GM18907 (cell line): Measurements from ENCODE around the gene OR8B12.
"Not testable (repeated sequence)": the region's sequence is repeated elsewhere in the genome, so short reads cannot be mapped to it uniquely, and the experiment has no call there.

Experiments
- ATAC-seq: cut with Tn5 transposase; IDR thresholded peaks from one replicate; pipeline ENCODE4 v1.9.1; 2021; ENCODE audit warnings: mild to moderate bottlenecking, moderate library complexity; ENCODE audit not compliant: unreplicated experiment

Gene OR8B12

DNA sequence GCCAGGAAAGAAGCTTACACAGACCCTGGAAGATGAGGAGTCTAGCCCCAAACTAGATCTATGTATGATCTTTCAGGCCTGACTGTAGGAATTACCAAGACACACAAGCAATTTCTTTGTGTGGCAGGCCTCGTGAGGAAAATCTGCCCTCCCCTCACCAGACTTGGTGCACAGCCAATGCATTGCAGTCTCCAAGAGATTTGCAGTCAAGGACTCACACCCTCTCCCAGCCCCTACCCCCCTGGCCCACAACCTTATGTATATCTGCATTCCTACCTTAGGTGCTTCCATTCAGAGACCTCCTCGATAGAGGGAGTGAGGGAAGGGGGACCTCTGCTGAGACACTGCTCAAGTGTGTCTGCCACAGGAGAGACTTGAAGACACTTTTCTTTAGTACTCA, 9.8 kb downstream of the OR8B12 start:
- ATAC-seq, result no peak

DNA sequence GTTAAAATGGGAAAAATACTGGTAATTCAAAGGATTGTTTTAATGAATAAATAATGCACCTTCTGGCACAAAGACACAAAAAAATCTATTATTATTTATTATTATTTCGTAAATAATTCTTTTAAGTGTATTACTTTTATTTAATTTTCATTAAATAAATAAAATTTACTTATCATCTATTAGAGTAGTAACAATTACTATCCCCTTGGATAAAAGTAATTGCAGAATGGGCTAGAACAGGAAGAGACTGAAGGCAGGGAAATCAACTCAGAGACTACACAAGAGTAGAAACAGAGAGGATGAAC, 23.0 kb downstream of the OR8B12 start:
- no peak for ATAC-seq

DNA sequence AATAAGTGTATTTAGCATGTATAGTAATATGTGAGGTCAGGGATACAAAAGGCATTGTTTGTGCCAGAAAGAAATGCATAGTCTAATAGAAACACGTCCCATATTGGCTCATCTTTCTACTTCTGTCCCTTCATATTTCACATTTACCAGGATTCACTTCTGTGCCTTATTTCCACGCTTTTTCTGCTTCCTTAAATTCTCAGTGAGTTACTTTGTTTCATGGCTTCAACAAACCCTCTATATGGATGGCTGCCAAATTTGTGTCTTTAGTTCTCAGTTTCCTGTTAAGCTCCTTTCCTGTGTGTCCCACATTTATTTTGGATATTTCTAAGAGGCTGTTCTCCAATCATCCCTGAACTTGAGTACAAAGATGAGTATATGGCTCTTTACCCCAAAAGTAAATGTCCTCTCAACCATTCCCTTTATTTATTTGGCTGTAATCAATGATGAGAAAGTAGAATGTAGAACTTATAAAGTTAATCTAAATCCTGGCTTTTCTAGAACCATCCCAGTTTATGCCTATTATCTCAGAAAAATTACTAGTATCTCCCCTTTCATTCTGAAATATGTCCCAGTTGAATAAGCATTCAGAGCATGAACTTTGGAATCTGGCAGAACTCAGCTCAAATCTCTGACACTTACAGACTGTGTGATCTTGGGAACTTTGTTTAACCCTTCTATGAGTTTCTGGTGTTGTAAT, 23.5 kb downstream of the OR8B12 start:
- ATAC-seq, result no peak

DNA sequence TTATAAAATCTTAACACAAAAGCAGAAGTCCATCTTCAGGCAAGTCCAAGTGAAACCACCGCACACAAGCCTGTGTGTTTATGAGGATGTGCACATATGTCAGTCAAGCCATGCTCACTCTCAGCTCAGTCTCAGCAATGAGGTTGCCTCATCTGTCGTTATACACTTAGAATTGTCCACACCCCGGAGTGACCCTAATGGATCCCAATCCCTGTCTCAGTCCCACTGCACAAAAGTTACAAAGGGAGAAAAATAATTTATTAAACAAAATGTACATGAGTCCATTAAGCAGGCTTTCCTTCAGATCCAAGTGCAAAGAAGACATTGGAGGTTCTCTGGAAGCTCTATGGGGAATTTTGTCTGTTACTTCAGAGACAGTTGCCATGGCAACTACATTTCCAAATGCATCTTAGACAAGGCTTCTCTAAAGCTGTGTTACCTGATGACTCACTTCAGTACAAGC, 24.4 kb downstream of the OR8B12 start:
- no peak for ATAC-seq

DNA sequence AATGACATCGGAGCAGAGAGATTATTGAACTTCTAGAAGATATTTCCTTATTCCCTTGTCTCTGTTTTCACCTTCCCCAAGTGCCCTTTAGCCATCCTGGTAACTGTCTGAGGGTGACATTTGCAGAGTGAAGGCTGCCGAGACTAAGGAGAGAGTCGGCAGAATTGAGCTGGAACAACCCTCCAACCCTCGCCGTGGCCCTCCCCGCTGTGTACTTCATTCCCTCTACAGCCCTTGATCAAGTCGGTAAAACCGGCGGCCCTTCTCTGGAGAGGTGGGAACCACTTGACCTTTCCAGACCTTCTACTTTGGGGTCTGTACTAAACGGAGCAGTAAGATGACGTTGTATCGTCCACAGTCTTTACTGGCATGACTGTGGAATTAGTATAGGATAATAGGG, 26.1 kb downstream of the OR8B12 start:
- ATAC-seq, result no peak

DNA sequence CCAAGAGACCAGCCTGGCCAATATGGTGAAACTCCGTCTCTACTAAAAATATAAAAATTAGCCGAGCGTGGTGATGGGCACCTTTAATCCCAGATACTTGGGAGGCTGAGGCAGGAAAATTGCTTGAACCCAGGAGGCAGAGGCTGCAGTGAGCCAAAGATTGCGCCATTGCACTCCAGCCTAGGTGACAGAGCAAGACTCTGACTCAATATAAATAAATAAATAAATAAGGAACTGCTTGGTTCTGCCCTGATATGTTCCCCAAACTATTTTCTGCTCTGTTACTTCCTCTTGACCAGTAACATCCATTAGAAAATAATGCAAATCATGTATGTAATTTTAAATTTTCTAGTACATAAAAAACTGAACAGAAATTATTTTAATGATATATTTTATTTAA, 28.8 kb downstream of the OR8B12 start:
- ATAC-seq, result not testable (repeated sequence)

DNA sequence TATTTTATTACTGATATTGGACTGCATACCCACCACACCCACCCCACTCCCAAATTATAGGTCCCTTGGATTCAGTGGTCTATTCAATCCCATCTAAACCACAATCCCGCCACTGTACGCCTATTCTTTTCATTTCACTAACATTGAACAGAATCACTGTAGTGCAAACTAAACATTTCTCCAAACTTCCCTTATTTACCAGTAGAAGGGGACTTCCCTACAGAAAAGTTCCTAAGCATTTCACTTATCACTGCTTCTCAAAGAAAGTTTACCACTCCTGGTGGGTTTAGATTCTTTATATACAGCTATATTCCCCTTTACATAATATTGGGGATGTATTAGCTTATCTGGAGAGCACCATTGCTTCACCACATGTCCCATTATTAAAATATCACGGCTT, 29.3 kb downstream of the OR8B12 start:
- no peak for ATAC-seq

DNA sequence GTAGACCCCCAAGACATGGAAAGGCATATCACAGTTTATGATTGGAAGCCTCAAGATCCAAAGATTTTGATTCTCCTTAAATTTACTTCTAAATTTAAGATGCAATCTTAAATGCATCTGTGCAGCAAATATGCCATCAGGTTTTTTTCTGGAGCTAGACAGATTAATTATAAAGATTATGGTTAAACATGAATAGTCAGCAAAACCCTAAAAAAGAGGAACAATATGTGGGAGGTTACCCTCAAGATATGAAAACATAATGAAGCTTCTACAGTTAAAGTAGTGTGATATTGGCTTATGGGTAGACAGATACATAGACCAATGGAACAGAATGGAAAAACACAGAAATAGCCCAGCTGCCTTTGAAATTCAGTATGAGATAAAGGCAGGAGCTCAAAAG, 31.7 kb downstream of the OR8B12 start:
- ATAC-seq, result no peak

DNA sequence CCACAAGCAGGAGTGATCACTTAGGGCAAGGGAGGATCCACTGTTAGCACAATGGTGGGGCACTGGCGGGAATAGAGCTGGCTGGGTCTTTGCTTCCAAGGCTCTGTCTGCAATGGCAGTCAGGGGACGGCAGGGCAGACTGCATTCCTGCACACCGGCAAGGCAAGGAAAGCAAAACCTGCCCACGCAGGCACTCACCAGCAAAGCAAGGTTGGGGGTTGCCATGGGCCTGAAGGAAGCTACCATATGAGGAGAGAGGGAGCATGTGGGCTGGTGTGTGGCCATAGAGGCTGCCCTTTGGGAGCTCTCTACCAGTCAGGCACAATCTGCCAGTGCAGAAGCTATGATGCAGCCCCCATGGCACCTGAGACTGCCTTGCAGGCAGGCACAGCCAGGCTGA, 33.2 kb downstream of the OR8B12 start:
- no peak for ATAC-seq

DNA sequence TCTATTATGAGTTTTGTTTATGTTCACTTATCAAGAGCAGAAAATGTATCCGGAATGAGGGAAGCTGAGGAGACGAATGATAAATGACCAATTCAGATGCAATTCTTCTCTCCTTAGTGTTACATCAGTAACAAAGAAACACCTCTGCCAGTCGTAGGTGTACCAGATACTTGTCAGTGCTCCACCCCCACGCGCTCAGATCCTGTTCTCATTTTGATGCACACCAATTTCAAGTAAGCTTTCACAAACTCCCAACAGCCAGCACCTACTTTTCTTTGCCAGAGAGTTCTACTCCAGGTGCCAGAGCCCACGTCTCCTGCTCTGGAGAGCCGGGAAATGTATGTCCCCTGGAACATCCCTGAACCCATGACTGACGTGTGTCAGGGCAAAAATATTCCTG, 43.7 kb downstream of the OR8B12 start:
- no peak for ATAC-seq

DNA sequence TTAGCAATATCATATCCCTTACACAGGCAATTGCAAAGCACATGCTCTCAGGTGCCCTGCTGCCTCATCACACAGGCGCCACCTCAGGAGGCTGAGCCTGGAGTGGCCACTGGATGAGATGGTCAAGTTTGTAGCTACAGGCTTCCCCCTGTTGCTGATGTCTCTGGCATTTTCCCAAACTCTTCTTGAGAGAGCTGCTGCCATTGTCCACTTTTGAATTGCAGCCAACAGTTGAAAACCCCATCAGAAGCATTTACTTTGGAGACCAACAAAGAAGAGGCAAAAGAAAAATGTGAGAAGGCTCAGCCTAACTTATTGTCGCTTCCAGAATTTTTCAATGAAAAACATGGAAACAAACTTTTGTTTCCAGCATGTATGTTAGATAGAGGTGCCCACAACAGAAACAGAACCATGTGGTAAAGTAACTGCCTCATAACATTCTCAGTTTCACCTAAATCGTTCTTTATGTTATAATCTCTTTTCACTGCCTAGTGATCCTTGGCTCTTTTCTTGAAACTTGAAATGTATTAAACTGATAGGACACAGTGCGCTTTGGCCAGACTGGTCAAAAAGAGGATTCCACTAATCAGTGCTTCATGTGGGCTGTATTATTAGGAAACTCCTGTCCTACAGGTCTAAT, 50.3 kb downstream of the OR8B12 start:
- ATAC-seq, result no peak
